HFFc6 (cell line): ENCODE data around the gene UNKL. TPM values are rescaled to one million over a fixed set of nuclear protein-coding genes. Genes with fewer than 3 reads are reported as not detected.

Experiments used
- DNase-seq: peaks from one replicate; pipeline ENCODE4 v3.0.0-alpha.2; 2018
- H3K27ac Mint-ChIP-seq: 2 replicates; pipeline ENCODE4 v1.8.0; 2020; ENCODE audit warnings: mild to moderate bottlenecking, mixed read lengths
- H3K27me3 Mint-ChIP-seq: 2 replicates; pipeline ENCODE4 v1.8.0; 2021; ENCODE audit warnings: mild to moderate bottlenecking, moderate library complexity, mixed read lengths; ENCODE audit not compliant: insufficient read depth
- H3K36me3 Mint-ChIP-seq: 2 replicates; pipeline ENCODE4 v1.8.0; 2021; ENCODE audit warnings: low read depth, mixed read lengths
- H3K4me1 Mint-ChIP-seq: 2 replicates; pipeline ENCODE4 v1.8.0; 2020; ENCODE audit warnings: low read depth, mixed read lengths
- H3K4me3 Mint-ChIP-seq: 2 replicates; pipeline ENCODE4 v1.8.0; 2020; ENCODE audit warnings: mild to moderate bottlenecking, moderate library complexity, mixed read lengths
- H3K9me3 Mint-ChIP-seq: 2 replicates; pipeline ENCODE4 v1.8.0; 2020; ENCODE audit warnings: mild to moderate bottlenecking, mixed read lengths
- CTCF ChIP-seq: fragments of 200-600 bp; sonication (generic); IDR thresholded peaks from 2 replicates; pipeline ENCODE4 v1.5.0; 2021; ENCODE audit warnings: antibody characterized with exemption, mild to moderate bottlenecking
- total RNA-seq, 6 experiments: library from RNA; stranded (reverse); fragmentation: NEBNext Ultra II Directional; extraction: Animal tissue kit (Norgen Biotek cat#: 25700); gene quantifications; 2 replicates in 1 of 6; 3 replicates in 5 of 6; pipeline ENCODE4 v1.2.3, GENCODE V29; 2021

Gene UNKL
- total RNA-seq, 6 experiments from 2014 or later, result 15.0 to 22.6 (median 16.5) TPM

- TF ChIP-seq CTCF, result no peak
- H3K27me3 Mint-ChIP-seq, result no peaks in the 10 kb centered on the region
- no peak for DNase-seq
These were observed 15.5 kb downstream of the UNKL start for GRCh38 chr16:1398826-1399581.

GRCh38 chr16:1398351-1398750, 16.2 kb downstream of the UNKL start:
- no peak overlapping the region for H3K4me3 Mint-ChIP-seq
- H3K4me1 Mint-ChIP-seq, result no peaks in the 10 kb centered on the region
- no peaks in the 10 kb centered on the region for H3K27me3 Mint-ChIP-seq
- no peak for TF ChIP-seq CTCF
- H3K36me3 Mint-ChIP-seq, result no peaks in the 10 kb centered on the region
- DNase-seq, result no peak
- H3K9me3 Mint-ChIP-seq, result no peaks in the 10 kb centered on the region
- H3K27ac Mint-ChIP-seq, result no peak overlapping the region

More at GRCh38 chr16:1398826-1399581, 15.5 kb downstream of the UNKL start:
- H3K4me3 Mint-ChIP-seq, result no peak overlapping the region
- H3K36me3 Mint-ChIP-seq, result no peaks in the 10 kb centered on the region
- H3K4me1 Mint-ChIP-seq, result no peaks in the 10 kb centered on the region
- no peaks in the 10 kb centered on the region for H3K9me3 Mint-ChIP-seq
- no peak overlapping the region for H3K27ac Mint-ChIP-seq

GRCh38 chr16:1397779-1398178, 16.7 kb downstream of the UNKL start:
- H3K36me3 Mint-ChIP-seq, result no peaks in the 10 kb centered on the region
- no peaks in the 10 kb centered on the region for H3K9me3 Mint-ChIP-seq
- H3K4me1 Mint-ChIP-seq, result no peaks in the 10 kb centered on the region
- H3K4me3 Mint-ChIP-seq, result no peak overlapping the region
- no peak overlapping the region for H3K27ac Mint-ChIP-seq
- no peaks in the 10 kb centered on the region for H3K27me3 Mint-ChIP-seq
- TF ChIP-seq CTCF, result no peak
- no peak for DNase-seq

GRCh38 chr16:1395444-1396031, 19.0 kb downstream of the UNKL start:
- Mint-ChIP-seq H3K9me3 (no peaks in the 10 kb centered on the region), H3K36me3 (no peaks in the 10 kb centered on the region), H3K4me3 (no peak overlapping the region), H3K4me1 (no peaks in the 10 kb centered on the region), H3K27me3 (no peaks in the 10 kb centered on the region; the same call in 1 of the 2 replicates), H3K27ac (no peak overlapping the region)
- TF ChIP-seq CTCF, result no peak
- no peak for DNase-seq

GRCh38 chr16:1394367-1394951, 20.0 kb downstream of the UNKL start:
- DNase-seq, result no peak

More at GRCh38 chr16:1394367-1394951, 20.0 kb downstream of the UNKL start:
- Mint-ChIP-seq H3K27ac (no peak overlapping the region), H3K36me3 (no peaks in the 10 kb centered on the region), H3K27me3 (no peaks in the 10 kb centered on the region; the same call in 1 of the 2 replicates), H3K4me1 (no peaks in the 10 kb centered on the region), H3K9me3 (no peaks in the 10 kb centered on the region), H3K4me3 (no peak overlapping the region)
- TF ChIP-seq CTCF, result no peak
